Stomach (tissue), 9 donors: Measurements from ENCODE around the gene ATP2C1. TPM values are rescaled to one million over a fixed set of nuclear protein-coding genes. Genes with fewer than 3 reads are reported as not detected.
"Not testable (repeated sequence)": the region's sequence is repeated elsewhere in the genome, so short reads cannot be mapped to it uniquely, and the experiment has no call there.

Experiments
- DNase-seq, 2 donors: peaks; one replicate each; pipeline versions ENCODE4 v3.0.0 to v3.0.0-alpha.2; 2013 to 2019
- H3K27ac ChIP-seq, 5 donors: fragments of 200-600 bp in 4 of 5; sonication (generic) in 4 of 5; one replicate each; pipeline ENCODE4 v1.5.1; 2013 to 2019; ENCODE audit warnings: mild to moderate bottlenecking in 1 of 5, moderate library complexity in 1 of 5
- H3K27me3 ChIP-seq, 3 donors: fragments of 200-600 bp; sonication (generic); one replicate each; pipeline ENCODE4 v1.5.1; 2017 to 2019; ENCODE audit warnings: mixed run types in 1 of 3
- H3K36me3 ChIP-seq, 4 donors: fragments of 200-600 bp; sonication (generic); 1 replicate in 3 of 4; 2 replicates in 1 of 4; pipeline ENCODE4 v1.5.1; 2016 to 2019
- H3K4me1 ChIP-seq, 4 donors: fragments of 200-600 bp; sonication (generic); one replicate each; pipeline ENCODE4 v1.5.1; 2016 to 2019
- H3K4me3 ChIP-seq, 4 donors: fragments of 200-600 bp; sonication (generic) in 3 of 4; one replicate each; pipeline ENCODE4 v1.5.1; 2016 to 2019; ENCODE audit warnings: mild to moderate bottlenecking in 1 of 4
- H3K9me3 ChIP-seq, 4 donors: fragments of 200-600 bp; sonication (generic); one replicate each; pipeline ENCODE4 v1.5.1; 2016 to 2019
- EP300 ChIP-seq: sonication (generic); formaldehyde crosslinking; IDR thresholded peaks from one replicate; pipeline ENCODE4 v1.6.1; 2017; ENCODE audit warnings: antibody characterized with exemption
- POLR2A ChIP-seq, 4 donors: fragments of 450-650 bp; IDR thresholded peaks; one replicate each; pipeline ENCODE4 v1.6.1; 2016; ENCODE audit warnings: antibody characterized with exemption in 4 of 4, control low read depth in 2 of 4, mild to moderate bottlenecking in 1 of 4, moderate library complexity in 1 of 4
- POLR2AphosphoS5 ChIP-seq, 3 donors: sonication (generic); formaldehyde crosslinking; IDR thresholded peaks; one replicate each; pipeline ENCODE4 v1.6.1; 2016; ENCODE audit warnings: antibody characterized with exemption in 3 of 3
- WGBS, 5 donors: extraction: QIAGEN DNeasy Blood & Tissue Kit in 3 of 5; methylation state at CpG; one replicate each; pipeline versions ENCODE4 v1.1.5 to v1.1.7; 2013 to 2018; 5-methylcytosine and 5-hydroxymethylcytosine counted together
- intact Hi-C: fragments of 100-400 bp; cut with DNase I; formaldehyde crosslinking; loops from one replicate; pipeline ENCODE4 v1.15.1; 2023; ENCODE audit warnings: low total_unique reads
- polyA plus RNA-seq, 3 donors: library from polyadenylated mRNA; stranded (reverse); fragments of 200-250 nt; gene quantifications; one replicate each; pipeline ENCODE4 v1.2.3, GENCODE V29; 2013
- total RNA-seq, 5 donors: library from RNA; depleted of rRNA; stranded (reverse); fragments of >200 nt; gene quantifications; one replicate each; pipeline versions ENCODE4 v1.1.0 to v1.2.3, GENCODE V29; 2014 to 2016
- TF ChIP-seq, protein P1 (sequence below), 7 experiments: fragments of 450-650 bp in 4 of 7; fragments of 200-600 bp in 3 of 7; sonication (generic) in 3 of 7; IDR thresholded peaks; one replicate each; pipeline ENCODE4 v1.5.1; 2016 to 2019; ENCODE audit warnings: antibody characterized with exemption in 7 of 7, control low read depth in 2 of 7, mild to moderate bottlenecking in 1 of 7
- donor health status: healthy with polysubstance abuse.
- donor health status: Bipolar disorder and iron deficiency.
- donor health status: healthy.

Gene ATP2C1
- total and polyA plus RNA-seq, 8 donors, result 10.5 to 114 (median 33.0) TPM

DNA sequence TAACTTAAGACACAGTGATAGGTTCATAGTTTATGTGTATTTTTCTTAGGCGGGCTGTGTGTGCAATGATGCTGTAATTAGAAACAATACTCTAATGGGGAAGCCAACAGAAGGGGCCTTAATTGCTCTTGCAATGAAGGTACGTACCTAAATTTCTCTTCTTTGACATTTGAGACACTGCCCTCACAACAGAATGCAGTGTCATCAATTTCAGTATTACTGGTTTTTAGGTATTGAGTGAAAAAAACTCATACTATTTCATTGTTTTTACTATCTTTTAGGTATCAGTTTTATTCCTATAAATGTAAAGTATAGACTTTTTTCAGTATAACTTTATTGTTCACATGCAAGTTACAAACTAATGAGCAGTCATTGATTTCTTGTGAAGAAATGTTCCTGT, 73.4 kb downstream of the ATP2C1 start:
- Histone ChIP-seq H3K27me3 (no peaks in the 10 kb centered on the region), H3K36me3 (peaks cover 4 to 82% (median 81%) of the 10 kb centered on the region in 4 donors), H3K4me1 (no peaks in the 10 kb centered on the region), H3K27ac (no peak overlapping the region), H3K4me3 (no peak overlapping the region), H3K9me3 (no peaks in the 10 kb centered on the region)
- DNase-seq, result no peak
- TF ChIP-seq POLR2A (IDR thresholded peaks at IDR 0.05) (no peak), EP300 (no peak), POLR2AphosphoS5 (IDR thresholded peaks at IDR 0.05) (no peak)
- TF ChIP-seq, protein P1, sequence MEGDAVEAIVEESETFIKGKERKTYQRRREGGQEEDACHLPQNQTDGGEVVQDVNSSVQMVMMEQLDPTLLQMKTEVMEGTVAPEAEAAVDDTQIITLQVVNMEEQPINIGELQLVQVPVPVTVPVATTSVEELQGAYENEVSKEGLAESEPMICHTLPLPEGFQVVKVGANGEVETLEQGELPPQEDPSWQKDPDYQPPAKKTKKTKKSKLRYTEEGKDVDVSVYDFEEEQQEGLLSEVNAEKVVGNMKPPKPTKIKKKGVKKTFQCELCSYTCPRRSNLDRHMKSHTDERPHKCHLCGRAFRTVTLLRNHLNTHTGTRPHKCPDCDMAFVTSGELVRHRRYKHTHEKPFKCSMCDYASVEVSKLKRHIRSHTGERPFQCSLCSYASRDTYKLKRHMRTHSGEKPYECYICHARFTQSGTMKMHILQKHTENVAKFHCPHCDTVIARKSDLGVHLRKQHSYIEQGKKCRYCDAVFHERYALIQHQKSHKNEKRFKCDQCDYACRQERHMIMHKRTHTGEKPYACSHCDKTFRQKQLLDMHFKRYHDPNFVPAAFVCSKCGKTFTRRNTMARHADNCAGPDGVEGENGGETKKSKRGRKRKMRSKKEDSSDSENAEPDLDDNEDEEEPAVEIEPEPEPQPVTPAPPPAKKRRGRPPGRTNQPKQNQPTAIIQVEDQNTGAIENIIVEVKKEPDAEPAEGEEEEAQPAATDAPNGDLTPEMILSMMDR (IDR thresholded peaks at IDR 0.05), result no peak
- WGBS, 5 donors, result 94 to 98% (median 97%) methylated on average over 2 of the region's 2 CpGs
- intact Hi-C loops, result no loop called here

DNA sequence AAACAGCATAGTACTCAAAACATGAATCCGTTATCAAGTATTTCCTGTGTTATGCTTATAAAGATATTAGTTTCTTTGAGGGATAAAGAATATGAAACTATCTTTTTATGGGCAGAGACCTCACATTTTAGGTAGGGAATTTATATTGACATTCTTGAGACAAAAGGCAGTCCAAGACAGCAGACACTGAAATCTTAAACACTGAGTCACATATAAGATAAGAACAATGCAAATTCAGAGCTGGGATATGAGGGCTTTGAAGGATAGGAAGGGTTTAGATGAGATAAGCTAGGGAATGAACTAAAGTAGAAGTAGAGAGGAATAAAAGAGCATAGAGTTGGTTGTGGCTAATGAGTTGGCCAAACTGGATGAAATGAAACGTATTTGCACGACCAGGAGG, 74.3 kb downstream of the ATP2C1 start:
- Histone ChIP-seq H3K36me3 (peaks cover 4 to 83% (median 80%) of the 10 kb centered on the region in 4 donors), H3K27me3 (no peaks in the 10 kb centered on the region), H3K9me3 (no peaks in the 10 kb centered on the region), H3K27ac (no peak overlapping the region), H3K4me3 (no peak overlapping the region), H3K4me1 (no peaks in the 10 kb centered on the region)
- intact Hi-C loops, result no loop called here
- 80 to 97% (median 94%) methylated on average over 3 of the region's 3 CpGs for WGBS, 5 donors
- TF ChIP-seq EP300 (no peak), POLR2A (IDR thresholded peaks at IDR 0.05) (no peak), POLR2AphosphoS5 (IDR thresholded peaks at IDR 0.05) (no peak)
- TF ChIP-seq, protein P1 (IDR thresholded peaks at IDR 0.05), result no peak
- no peak for DNase-seq

DNA sequence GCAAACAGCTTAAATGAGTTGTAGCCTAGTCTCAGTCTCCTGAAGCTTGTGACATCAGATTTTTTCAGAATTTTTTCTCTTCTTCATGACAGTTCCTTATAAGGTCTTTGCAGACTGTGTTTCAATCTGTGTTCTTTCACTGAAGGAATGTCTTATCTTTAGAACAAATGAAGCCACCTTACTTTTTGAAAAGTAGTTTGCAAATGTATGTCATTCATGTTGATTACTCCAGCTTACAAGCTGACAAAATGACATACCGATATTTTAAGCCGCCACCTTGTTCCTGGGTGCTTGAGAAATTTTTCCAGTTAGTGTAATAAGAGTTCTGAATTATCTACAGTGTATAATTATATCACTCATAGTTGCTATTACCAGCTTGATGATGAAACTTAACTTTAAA, 75.7 kb downstream of the ATP2C1 start:
- intact Hi-C loops, result no loop called here
- WGBS, 5 donors, result 96 to 99% (median 98%) methylated on average over 2 of the region's 2 CpGs
- Histone ChIP-seq H3K27ac (no peak overlapping the region), H3K4me1 (no peaks in the 10 kb centered on the region), H3K9me3 (no peaks in the 10 kb centered on the region), H3K4me3 (no peak overlapping the region), H3K27me3 (no peaks in the 10 kb centered on the region), H3K36me3 (peaks cover 4 to 85% (median 76%) of the 10 kb centered on the region in 4 donors)
- TF ChIP-seq, protein P1 (IDR thresholded peaks at IDR 0.05), result no peak
- no peak for TF ChIP-seq EP300
- no peak for TF ChIP-seq POLR2A (IDR thresholded peaks at IDR 0.05)
- TF ChIP-seq POLR2AphosphoS5 (IDR thresholded peaks at IDR 0.05), result no peak
- DNase-seq, result no peak

DNA sequence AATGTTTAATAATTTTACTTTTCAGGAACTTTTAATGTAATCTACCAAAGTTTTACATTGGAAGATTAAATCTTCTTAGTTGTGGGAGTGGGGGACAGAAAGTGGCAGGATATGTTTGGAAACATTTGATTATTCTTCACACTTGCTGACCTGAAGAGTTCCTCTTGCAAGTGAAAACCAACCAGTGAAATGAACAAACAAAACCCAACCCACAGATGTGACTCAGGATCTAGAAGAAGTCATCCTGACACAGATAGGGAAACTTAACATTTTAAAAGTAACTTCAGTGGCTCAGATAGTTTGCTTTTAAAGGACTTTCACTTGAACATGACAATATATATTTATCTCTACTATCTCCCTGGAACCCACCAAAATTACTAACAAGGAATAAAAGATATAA, 77.3 kb downstream of the ATP2C1 start:
- Histone ChIP-seq H3K4me1 (no peaks in the 10 kb centered on the region), H3K9me3 (no peaks in the 10 kb centered on the region), H3K27ac (no peak overlapping the region), H3K27me3 (no peaks in the 10 kb centered on the region), H3K36me3 (peaks cover 0 to 85% (median 74%) of the 10 kb centered on the region in 4 donors), H3K4me3 (no peak overlapping the region)
- no peak for DNase-seq
- intact Hi-C loops, result no loop called here
- TF ChIP-seq EP300, result no peak

DNA sequence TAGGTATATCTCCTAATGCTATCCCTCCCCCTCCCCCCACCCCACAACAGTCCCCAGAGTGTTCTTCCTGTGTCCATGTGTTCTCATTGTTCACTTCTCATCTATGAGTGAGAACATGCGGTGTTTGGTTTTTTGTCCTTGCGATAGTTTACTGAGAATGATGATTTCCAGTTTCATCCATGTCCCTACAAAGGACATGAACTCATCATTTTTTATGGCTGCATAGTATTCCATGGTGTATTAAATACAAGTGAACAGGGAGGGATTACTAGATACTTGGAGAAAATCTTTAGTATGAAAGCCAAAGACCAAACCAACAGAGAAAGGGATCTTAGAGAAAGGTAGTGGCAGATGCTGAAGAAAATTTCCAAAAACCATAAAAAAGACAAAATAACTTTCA, 78.7 kb downstream of the ATP2C1 start:
- peaks cover 0 to 84% (median 70%) of the 10 kb centered on the region in 4 donors for H3K36me3 ChIP-seq
- 96 to 100% (median 100%) methylated on average over 2 of the region's 2 CpGs for WGBS, 5 donors
- H3K27me3 ChIP-seq, H3K4me1 ChIP-seq, DNase-seq, H3K27ac ChIP-seq, intact Hi-C loops, H3K9me3 ChIP-seq, H3K4me3 ChIP-seq: not testable (repeated sequence)
